GM19351 (cell line): ENCODE measurements around the gene RALY.

Source experiments
- ATAC-seq: cut with Tn5 transposase; IDR thresholded peaks from one replicate; pipeline ENCODE4 v1.9.1; 2021; ENCODE audit warnings: mild to moderate bottlenecking, moderate library complexity; ENCODE audit not compliant: unreplicated experiment

The RALY gene

DNA sequence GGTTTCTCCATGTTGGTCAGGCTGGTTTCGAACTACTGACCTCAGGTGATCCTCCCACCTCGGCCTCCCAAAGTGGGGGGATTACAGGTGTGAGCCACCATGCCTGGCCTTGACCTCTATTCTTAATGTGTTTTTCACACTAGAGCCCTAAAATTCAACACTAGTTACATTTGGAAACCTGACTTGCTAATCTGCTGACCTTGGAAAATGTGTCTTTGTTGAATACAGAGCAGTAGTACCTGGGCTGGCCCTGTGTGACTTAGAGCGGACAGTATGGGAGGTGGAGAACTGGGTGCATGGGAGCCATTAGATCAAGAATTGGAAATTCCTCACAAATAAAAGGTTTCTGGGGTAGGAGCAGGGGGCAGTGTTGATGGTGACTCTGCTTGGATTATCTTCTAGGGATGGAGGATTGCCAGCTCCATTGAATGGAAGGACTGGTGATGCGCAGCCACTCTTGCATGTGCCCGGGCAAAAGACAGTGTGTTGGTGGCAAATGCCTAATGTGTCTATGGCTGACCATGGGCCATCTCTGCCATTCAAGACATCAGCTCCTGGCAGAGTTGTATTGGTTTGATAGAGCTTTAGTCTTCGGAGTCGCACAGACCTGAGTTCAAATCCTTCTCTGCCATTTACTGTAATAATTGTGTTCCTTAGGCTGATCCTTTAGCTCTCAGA lies 53.4 kb downstream of the RALY start:
- ATAC-seq, result no peak

DNA sequence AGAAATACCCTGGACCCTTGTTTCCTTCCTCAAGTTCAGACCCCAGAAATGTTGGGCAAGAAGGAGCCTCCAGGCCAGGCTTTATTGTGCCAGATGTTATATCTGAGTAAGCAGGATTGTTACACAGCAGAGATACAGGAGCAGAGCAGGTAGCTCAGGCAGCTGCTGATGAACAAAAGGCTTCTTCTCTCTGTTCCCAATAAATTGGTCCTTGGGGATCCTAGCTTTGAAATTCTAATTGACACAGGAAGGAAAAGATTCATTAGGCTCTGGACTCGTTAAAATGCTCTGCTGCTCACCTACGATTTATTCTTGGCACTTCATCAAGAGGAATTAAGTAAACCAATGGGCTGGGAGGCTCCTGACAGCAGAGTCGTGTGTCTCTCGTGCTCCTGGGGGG lies 54.2 kb downstream of the RALY start:
- no peak for ATAC-seq

DNA sequence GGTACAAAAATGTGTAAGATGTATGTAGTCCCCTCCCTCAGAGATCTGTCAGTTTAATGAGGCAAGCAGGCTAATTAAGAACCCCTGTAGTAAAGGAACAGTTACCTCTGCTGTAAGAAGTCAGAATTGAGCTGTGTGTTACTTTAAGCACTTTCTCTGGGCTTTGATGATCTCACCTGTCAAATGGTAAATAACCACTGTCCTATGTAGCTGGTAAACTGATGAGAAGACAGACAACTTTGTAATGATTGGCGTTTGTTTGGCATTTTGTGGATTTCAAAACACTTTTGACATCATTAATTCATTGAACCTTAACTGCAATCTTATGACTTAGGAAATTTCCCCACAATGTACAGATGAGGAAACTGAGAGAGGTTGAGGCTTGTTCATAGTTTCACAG lies 55.7 kb downstream of the RALY start:
- ATAC-seq, result no peak

DNA sequence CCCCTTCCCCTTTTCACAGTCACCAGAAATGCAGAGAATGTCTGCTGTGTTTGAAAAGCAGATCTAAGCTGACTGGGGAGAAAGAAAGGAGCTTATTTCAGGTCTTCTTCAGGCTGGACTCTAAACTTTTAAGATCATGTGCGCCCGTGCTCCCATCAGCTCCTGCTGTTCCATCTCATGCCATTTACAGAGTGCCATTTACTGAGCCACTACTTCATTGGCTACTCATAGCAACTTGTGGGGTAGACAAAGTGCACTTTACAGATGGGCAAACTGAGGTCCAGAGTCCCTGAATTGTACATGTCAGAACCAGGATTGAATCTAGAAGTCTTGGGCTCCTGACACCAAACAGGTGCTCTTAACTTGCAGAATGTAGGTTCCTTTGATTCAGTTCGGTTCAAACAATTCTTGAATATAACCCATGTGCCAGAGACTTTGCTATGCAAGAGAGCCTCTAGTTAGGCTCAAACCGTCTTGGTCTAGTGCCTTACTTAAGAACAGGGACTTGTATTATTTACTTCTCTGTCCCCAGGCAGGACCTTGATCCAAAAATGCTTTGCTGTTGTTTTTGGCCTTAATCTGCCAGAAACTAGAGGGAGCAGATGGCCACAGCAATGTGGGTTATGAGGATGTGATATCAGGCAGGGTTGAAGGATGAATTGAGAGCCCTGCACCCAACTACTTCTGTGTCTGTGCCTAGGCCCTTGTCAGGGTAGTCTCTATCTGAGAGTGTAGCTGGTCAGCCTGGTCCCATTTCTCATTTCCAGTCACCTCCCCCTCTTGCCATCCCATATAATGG lies 56.4 kb downstream of the RALY start:
- no peak for ATAC-seq

DNA sequence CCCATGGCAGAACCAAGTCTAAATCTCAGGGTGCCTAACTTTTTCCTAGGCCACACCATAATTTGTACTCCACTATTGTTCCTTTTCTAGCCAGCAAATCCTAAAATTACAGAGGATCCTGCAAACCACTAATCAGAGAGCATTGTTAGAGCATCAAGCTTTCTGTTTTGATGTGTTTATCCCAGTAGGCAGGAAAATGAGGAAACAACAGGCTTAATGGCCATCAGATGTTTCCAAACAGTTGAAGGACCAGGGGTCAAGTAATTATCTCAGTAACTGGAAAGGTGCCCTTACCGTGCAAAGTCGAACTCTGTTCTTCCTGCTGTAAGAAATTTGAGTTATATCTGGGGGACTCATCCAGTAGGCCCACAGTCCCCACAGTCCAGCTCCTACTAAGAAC lies 58.7 kb downstream of the RALY start:
- ATAC-seq, result no peak

DNA sequence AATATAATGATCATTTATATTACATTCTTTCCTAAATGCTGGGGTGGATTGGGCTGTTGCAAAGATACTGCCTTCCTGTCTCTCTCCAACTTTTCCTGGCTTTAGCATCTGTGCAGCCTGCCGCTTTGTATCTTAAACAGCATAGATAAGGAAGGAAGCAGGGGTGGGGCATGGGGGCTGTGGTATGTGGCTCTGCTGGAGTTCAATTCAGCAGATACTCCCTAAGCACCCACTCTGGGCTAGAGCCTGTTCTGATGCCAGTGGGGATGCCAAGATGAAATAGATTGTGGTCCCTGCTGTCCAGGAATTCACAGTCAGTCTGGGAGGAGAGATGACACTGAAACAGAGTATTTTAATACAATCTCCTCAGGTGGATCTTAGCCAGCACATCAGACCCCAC lies 61.6 kb downstream of the RALY start:
- no peak for ATAC-seq

DNA sequence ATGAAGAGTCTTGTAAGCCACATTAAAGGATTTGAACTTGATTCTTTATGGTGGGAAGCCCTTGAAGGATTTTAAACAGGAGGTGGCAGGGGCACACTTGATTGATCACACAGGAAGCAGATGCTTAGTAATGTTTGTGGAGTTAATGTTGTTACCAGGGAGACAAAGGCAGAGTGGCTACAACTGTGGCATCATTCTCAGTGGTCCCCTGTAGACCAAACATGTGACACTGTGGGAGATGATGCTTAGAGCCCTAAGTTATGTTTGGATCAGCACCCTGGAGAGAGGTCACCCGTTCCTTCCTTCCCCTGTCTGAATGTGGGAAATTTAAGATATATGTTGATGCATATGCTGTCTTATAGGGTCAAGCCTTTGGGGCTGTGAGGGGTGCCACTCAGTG lies 65.1 kb downstream of the RALY start:
- no peak for ATAC-seq

DNA sequence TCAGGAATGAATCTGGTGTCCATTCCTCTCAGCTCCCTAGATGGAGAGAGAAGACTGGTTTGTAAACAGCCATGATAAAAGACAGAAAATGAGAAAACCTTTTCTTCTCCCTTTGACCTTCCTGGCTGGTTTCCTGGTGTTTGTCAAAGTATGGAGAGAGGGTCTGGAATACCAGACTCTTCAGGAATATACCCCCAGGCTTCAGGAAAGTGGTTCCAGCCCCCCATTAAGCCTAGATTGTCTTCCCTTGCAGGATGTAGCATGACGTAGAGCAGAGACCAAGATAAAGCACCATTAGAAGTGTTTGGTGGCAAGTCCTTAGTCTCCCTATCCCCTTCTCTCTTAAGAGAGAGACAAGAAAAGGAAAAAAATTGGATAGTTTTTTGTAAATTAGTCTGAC lies 67.3 kb downstream of the RALY start:
- no peak for ATAC-seq

DNA sequence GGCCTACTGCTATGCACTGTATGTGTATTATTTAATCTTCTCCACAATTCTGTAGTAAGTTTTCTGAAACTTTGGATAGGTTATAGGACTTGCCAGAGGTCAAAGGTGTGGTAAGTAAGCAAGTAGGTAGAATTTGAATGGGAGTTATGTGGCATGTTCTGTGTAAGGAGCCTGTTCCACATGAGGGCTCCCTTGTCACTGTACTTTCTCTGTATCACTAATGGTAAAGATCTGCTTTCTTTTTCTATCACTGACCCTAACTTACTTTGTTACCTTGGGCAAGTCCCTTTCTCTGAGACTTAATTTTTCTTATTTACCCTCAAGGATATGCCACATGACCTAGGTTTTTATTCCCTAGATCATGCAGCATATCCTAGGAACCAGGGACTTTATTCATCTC lies 68.0 kb downstream of the RALY start:
- ATAC-seq, result no peak

DNA sequence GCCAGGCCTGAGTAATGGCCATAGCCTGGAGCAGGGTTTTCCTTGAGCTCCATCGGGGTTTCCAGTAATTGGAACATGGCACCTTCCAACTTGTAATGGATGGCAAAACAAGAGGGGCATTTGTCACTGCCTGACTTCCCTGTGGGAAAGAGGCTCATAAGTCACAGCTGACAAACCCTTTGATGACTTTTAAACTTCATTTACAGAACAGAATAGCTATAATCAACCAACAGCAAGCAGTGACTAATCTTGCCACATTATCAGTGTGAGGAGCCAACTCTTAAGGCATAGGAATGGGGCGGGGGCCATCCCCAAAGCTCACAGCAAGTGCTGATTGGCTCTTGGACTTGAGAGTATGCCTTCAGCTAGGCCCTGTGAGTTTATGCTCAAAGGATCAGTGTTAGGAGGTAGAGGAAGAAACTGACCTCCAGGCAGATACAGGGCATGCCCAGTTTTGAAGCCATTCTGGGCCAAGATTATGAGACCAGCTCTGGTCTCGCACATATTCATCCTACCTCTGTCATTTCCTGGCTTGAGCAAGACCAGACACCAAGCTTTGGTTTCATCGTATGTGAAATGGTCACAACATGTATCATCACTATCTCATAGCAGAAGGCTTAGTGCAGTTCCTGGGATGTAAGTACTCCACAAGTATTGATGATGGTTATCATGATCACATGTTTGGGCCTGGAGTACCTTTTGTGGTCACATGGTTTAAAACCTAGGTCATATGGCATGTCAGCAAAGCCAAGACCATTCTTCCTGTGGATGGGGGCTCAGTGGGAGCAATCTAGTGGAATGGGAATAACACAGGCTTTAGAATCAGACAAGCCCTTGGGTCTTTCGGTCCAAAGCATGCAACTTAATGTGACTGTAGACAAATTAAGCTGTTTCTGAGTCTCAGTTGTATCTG lies 69.1 kb downstream of the RALY start:
- no peak for ATAC-seq

DNA sequence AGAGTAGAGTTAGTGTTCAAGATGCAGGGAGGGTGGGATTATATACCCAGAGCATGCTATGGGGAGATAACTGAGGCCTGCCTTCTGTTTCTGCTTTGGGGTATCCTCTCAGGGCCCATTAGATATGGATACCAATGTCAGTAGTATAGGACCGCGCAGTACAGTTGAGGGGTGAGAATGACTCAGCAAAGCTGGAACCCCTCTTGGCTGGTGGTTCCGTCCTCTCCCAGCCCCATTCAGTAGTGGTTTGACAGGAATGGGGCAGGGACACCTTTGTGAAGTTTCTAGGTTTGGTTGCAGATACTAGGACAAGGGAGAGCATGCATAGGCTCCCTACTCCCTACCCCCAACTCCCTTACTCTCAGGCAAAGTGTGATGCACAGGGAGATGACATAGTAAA lies 70.6 kb downstream of the RALY start:
- ATAC-seq, result no peak

DNA sequence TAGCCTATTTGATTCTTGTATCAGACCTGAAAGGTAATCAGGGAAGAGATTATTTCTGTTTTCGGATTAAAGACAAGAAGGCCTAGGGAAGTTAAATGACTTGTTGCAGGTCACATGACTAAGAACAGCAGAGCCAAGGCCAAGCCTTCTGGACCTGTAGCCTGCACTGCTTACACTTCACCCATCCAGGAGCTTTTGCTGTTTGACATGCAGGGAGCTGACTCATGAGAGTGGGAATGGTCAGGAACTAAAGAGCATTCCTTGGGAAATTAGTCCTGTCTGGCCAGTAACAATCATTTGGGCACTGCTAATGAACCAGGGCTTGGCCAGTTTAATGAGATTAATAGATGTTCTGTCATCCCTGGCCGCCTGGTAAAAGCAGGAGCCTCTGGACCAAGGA lies 71.5 kb downstream of the RALY start:
- no peak for ATAC-seq

DNA sequence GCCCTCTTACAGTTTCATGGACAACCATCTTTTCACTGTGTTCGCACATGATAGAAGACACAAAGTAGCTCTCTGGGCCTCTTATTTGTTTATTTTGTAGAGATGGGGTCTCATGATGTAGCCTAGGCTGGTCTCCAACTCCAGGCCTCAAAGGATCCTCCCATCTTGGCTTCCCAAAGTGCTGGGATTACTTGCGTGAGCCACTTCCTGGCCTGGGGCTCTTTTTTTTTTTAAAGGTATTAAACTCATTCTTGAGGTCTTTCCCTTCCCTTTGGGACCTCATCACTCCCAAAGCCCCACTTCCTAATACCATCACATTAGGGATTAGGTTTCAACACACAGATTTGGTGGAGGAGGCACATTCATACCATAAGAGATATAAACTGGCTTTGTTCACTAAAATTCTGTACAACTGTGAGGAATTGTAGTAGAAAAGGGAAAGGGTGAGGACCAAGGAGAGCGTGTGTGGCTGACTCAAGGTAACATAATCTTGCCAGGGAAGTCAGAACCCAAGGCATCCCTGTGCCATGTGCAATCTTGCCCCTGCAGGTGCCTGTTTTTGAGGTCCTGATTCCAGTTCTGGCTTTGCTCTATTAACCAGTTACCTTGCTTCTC lies 72.9 kb downstream of the RALY start:
- no peak for ATAC-seq

DNA sequence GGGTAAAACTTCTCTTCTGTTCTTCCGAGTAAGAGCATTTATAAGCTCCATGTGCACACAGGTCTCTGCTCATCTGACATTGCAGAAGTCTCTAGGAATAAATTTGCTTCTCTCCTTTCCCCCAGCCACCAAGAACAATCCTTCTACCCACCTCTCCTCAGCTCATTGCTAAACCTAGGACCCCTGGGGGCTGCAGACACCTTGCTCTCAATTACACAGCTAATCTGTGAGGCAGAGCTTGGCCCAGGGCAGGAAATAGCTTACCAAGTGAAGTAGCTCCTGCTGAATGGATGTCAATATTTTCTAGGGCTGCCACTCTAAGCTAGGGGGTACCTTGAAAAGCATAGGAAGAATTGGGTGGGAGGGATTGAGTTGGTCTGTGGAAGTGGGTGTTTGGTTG lies 74.3 kb downstream of the RALY start:
- no peak for ATAC-seq

DNA sequence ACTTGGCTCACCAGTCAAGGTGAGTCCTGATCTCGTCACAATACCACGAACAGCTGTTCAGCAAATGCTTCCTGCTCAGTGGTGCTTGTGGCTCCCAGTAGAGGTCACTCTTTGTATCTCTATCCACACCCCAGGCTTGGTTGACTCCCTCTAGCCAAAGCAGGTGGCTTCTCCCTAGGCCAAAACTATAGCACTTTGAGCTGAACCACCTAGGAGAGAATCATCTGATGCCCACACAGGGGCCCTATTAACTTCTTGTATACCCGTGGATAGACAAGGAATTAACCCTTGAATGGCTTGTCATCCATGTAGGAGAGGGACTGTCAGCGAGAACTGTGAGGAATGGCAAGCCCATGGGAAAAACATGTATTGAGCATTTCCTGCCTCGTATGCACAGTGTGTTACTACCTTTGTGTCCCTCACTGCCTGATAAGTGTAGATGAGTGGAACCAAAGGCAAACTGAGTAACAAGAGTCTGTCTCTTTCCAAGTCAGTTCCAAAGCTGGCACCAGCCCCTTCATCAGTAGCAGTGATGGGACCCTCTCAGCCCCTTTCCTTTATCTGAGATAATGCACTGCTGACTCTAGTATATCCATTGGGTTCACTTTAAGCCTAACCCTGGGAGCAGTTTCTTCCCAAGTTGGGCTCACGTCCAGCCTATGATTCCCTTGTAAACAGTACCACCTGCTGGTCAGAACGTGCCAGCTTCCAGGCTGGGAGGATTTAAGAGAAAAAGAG lies 75.8 kb downstream of the RALY start:
- ATAC-seq, result peak; percentile 72

DNA sequence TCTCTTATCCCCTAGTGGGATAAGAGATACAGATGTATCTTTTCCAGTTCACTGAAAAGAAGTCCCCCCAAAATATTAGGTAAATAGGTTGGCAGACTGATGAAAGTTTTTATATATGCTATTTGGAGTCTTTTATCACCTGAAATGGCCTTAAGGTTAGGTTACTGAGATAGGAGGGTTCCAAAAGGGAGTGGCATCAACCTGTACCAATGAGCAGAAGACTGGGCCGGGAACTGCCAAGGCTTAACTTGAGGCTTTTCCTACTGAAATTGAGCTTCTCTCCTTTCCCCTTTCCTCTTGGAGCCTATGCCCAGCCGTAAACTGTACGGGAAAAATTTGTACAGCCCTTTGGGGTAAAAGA lies 76.3 kb downstream of the RALY start:
- no peak for ATAC-seq

DNA sequence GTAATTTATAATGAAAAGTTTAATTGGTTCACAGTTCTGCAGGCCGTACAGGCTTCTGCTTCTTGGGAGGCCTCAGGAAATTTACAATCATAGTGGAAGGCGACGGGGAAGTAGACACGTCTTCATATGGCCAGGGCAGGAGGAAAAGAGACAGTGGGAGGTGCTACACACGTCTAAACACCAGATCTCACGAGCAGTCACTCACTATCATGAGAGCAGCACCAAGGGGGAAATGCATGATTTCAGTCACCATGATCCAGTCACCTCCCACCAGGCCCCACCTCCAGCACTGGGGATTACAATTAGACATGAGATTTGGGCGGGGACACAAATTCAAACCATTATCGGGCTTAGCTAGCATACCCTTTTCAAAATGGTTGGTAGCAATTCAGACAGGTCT lies 77.1 kb downstream of the RALY start:
- ATAC-seq, result no peak

DNA sequence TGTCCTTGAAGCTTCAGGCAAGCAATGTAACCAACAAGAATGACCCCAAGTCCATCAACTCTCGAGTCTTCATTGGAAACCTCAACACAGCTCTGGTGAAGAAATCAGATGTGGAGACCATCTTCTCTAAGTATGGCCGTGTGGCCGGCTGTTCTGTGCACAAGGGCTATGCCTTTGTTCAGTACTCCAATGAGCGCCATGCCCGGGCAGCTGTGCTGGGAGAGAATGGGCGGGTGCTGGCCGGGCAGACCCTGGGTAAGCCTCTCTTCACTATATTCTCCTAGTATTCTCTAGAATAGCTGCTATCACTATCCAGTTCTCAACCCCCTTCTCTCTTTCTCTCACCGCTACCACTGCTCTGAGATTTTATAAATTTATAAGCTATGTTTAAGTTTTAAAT lies 78.4 kb downstream of the RALY start:
- no peak for ATAC-seq

DNA sequence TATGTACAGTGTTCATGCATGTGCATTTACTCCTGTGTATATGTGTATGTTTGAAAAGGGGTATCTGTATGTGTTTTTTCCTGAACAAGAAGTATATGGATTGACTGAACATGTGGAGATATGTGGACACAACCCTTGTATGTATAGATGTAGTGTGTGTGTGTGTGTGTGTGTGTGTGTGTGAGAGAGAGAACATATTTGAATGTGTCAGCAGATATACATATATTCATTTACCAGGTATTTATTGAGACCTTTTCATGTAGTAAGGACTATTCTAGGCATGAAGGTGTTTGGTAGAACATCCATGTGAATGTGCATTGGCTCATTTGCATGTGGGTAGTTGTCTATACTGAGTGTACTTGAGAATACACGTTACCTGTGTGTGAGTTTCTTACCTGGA lies 79.1 kb downstream of the RALY start:
- ATAC-seq, result no peak

DNA sequence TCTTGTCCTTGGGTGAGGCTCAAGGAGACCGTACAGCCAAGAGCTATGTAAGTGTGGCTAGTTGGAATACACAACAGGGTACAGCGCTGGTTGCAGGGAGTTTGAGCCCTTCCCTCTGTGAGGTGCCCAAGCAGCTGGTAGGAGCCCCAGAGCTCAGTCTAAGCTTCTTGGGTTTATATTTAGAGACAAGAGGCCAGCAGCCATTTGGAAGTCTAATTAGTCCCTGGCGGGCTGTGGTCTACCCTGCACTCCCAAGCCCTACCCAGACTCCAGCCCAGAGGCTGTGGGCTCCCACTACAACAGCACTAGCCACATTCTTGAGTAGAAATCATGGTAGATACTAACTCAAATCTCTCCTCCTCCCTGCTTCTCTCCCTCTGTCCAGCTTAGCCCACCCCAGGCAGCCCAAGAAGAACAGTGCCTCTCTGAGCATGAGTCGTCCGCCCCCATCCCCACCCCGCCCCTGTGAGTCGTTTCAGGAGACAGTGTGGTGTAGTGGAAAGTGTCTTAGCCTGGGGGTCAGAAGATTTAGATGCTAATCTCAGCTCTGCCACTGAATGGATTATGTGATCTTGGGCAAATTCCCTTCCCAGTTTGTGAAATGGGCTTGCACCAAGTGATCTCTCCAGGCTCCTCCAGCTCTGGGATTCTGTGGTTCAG lies 80.5 kb downstream of the RALY start:
- ATAC-seq, result no peak
